Activated T-helper 9 cell treated with anti-CD3 and anti-CD28 coated beads, Interleukin-2, amount 50 U/mL, for 16 hours (primary cell): ENCODE results near the gene EP400.

Experiments used
- DNase-seq: peaks from one replicate; pipeline ENCODE4 v3.0.0-alpha.2; 2020; ENCODE audit warnings: low read depth

EP400 gene

DNA sequence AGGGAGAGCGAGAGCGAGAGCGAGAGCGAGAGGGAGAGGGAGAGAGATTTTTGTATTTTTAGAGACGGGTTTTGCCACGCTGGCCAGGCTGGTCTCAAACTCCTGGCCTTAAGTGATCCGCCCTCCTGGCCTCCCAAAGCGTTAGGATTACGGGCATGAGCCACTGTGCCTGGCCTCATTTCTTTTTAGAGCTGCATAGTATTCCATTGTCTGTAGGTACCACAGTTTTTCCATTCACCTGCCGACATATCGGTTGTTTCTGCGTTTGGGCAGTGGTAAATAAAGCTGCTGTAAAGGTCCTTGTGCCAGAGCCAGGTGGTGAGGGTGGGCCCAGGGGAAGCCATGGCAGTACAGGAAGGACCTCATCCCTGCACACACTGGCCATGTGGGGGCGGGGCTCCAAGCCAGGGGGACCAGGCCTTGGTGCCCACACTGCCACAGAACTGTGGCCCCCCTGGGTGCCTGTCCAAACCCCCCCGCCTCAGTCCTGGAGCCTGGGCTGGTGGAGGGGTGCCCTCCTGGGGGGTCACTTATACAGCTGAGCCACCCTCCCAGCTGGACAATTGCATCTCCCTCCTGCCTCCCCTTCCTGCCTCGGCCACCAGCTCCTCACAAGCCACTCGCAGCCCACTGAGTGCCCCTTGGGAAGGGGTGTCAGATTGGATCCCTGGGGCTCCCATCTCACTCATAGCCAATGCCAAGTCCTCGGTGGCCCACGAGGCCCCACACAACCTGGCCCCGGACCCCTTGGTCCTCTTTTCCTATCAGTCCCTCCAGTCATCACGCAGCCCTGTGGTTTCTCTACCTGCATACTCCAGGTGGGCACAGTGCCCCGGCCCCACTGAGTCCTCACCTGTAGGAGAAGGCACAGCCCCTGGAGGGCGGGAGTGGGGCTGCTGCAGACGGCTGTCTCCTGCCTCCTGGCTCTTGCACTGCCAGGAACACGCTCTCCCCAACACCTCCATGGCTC, 22.3 kb upstream of the EP400 start:
- no peak for DNase-seq

DNA sequence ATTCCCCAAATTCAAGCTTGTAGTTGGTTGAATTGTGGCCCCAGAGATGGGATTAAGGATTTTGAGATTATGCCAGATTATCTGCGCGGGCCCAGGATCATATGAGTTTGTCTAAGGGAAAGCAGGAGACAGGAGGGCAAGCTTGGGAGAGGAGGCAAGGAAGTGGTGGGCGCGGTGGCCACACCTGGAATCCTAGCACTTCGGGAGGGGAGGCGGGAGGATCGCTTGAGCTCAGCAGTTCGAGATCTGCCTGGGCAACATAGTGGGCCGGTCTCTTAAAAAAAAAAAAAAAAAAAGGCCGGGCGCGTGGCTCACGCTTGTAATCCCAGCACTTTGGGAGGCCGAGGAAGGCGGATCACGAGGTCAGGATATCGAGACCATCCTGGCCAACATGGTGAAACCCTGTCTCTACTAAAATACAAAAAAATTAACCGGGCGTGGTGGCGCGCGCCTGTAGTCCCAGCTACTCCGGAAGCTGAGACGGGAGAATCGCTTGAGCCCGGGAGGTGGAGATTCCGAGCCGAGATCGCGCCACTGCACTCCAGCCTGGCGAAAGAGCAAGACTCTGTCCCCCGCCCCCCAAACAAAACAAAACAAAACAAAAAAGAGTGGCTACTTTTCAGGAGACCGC, 21.5 kb upstream of the EP400 start:
- DNase-seq = no peak

DNA sequence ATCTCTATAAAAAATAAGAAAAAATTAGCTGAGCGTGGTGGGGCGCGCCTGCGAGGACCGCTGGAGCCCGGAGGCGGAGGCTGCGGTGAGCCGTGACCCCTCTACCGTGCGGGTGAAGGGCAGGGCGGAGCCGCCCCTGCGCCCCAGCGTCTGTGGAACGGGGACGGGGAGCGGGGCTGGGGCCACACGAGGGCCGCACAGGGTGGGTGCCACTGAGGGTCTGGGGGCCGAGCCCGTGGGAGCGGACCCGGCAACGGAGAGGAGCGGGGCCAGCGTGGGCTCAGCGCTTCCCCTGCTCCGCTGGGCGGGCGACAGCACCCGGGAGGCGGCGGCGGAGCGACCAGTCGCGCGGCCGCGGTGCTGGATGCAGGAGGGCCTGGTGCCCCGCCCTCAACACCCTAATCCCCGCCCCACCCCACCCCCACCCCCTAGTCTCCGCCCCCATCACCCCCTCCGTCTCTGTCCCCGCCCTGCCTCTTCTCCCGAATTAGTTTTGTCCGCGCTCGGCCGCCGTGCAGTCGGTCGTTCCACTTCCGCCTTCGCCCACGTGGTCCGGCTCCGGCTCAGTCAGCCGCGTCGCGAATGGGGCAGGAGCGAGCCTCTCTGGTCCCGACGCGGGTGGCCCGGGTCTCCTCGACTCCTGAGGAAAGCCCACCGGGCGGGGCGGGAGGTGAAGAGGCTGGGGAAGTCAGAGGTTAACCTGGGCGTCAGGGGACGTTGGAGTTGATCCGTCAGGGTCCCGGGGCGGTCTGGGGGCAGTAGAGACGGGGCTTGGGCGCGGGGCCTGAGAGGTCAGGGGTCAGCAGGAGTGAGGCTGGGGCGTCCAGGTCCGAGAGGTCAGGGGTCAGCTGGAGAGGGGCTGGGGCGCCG, 20.8 kb upstream of the EP400 start, which contains the start of gene PUS1:
Gene PUS1, plus strand, starts transcription at position 566 of the 870 bp plus-strand sequence. CDS start 447 bp downstream, outside the sequence.
- peak; percentile 90 for DNase-seq

DNA sequence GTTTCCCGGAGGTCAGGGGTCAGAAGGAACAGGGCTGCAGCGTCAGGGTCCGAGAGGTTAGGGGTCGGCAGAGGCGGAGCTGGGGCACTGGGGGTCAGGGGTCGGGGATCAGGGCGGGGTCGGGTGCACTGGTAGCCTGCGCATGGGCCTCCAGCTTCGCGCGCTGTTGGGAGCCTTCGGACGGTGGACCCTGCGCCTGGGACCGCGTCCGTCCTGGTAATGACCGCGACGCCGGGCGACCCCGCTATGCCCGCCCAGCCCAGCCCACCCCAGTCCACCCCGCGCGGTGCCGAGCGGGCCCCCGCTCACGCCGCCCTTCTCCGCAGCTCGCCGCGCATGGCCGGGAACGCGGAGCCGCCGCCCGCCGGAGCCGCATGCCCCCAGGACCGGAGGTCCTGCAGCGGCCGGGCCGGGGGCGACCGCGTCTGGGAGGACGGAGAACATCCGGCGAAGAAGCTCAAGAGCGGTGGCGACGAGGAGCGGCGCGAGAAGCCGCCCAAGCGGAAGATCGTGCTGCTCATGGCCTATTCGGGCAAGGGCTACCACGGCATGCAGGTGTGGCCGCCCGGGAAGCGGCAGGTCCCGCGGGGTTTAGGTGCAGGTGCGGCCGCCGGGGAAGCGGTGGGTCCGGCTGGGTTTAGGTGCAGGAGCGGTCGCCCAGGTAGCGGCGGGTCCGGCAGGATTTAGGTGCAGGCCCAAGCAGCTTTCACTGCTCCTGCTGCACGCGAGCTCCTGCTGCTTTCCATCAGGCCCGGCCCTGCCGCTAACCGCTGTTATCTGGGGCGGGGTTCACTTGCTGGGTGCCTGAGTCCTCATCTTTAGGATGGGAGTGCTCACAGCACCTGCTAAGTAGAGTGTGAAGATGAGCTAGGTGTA, 19.9 kb upstream of the EP400 start:
- no peak for DNase-seq

DNA sequence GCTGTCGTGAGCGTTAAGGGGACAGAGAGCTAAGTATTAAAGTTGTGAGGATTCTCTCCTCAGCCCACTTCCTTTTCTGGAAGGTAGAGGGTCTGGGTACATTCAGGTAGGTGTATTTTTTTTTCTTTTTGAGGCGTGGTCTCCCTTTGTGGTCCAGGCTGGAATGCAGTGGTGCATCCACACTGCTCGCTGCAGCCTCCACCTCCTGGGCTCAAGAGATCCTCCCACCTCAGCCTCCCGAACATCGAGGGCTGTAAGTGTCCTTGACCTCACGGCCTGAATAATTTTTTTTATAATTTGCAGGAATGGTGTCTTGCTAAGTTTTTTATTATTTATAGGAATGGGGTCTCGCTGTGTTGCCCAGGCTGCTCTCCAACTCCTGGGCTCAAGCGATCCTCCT, 19.2 kb upstream of the EP400 start:
- DNase-seq = no peak

DNA sequence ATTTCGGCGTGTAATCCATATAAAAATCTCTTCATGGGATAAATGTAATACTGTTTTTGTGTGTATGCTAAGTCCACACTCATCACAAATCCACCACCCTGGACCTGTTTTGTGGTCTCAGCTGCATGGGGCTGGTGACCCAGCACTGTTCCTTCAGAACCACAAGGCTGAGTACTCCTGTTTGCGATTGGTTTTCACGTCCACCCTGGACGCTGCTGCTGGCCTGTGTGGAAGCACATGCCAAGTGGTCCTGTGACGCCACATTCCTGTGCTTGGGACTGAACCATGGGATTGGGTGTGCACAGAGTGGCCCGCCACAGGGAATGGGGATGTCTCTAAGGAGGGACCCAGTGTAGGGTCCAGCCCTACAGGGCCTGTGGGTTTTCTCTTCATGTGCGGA, 16.4 kb upstream of the EP400 start:
- DNase-seq = no peak

DNA sequence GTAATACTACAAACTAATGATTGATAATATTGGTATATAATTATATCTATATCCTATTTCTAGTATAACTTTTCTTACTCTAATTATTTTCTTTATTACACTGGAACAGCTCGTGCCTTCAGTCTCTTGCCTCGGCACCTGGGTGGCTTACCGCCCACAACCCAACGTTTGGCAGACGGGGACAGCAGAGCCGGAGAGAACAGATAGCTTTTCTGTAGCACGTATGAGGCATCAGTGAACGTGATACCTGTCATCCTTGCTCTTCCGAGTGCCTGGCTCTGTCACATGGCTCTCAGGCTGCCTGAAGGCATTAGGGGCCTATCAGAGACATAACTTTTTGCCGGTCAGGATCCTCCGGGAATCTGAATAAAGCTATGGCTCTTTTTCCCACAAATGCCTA, 15.2 kb upstream of the EP400 start:
- DNase-seq = no peak

DNA sequence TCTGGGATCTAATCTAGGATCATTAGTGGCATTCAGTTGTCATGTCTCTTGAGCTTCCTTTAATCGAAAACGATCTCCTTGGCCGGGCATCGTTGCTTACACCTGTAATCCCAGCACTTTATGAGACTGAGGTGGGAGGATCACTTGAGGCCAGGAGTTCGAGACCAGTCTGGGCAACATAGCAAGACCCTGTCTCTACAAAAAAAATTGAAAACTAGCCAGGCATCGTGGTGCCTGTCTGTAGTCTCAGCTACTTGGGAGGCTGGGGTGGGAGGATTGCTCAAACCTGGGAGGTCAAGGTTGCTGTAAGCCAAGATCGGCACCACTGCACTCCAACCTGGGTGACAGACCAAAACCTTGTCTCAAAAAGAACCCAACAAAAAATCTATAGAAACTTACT, 11.7 kb upstream of the EP400 start:
- DNase-seq = no peak

DNA sequence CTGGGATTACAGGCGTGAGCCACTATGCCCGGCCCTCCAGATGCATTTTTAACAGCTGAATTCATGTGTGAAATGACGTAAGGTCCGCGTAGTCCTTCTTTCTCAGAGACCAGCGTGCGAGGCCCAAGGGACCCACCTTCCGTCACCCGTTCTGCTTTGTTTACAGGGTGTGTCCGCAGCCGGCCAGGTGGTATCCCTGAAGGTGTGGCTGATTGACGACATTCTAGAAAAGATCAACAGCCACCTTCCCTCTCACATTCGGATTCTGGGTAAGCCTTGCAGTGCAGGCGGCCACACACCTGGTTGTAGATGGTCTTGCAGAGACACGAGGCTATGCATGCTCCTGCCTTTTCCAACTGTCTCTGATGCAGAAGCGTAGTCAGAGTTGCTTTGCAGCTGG, 10.7 kb upstream of the EP400 start:
- no peak for DNase-seq

DNA sequence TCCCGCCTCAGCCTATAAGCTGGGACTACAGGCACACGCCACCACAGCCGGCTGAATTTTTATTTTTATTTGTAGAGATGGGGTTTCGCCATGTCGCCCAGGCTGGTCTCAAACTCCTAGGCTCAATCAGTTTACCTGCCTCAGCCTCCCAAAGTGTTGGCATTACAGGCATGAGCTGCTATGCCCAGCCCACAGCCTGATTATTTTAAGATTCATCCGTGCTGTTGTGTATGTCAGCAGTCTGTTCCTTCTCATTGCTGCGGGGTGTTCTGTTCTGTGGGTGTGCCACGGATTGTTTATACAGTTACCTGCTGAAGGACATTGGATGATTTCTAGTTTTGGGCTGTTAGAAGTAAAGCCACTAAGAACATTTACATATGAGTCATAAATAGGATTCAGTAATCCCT, 9.6 kb upstream of the EP400 start:
- DNase-seq = no peak

DNA sequence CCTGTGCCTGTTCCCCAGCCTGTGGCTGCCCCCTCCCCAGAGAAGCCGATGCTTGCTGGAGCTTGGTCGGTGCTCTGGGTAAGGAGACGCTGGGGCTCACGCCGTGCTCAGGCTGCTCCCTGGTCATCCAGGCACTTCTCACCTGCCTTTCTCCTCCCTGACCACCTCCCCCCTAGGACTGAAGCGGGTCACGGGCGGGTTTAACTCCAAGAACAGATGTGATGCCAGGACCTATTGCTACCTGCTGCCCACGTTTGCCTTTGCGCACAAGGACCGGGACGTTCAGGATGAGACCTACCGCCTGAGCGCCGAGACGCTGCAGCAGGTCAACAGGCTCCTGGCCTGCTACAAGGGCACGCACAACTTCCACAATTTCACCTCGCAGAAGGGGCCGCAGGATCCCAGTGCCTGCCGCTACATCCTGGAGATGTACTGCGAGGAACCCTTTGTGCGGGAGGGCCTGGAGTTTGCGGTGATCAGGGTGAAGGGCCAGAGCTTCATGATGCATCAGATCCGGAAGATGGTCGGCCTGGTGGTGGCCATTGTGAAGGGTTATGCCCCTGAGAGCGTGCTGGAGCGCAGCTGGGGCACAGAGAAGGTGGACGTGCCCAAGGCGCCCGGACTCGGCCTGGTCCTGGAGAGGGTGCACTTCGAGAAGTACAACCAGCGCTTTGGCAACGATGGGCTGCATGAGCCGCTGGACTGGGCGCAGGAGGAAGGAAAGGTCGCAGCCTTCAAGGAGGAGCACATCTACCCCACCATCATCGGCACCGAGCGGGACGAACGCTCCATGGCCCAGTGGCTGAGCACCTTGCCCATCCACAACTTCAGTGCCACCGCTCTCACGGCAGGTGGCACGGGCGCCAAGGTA, 8.4 kb upstream of the EP400 start:
- no peak for DNase-seq

DNA sequence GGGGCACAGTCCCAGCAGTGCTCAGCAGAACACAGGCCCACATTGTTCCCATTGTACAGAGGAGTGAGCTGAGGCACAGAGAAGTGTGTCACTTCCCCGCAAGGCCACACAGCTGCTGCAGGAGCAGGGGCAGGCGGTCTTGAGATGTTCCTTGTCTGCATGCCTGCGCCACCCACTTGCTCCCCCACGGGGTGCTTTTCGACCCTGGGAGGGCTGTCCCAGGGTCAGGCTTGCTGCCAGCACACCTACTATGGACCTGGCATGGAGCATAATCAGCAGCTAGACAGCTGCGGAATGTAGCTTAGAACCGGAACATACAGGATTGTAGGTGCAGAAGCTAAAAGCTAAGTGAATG, 7.8 kb upstream of the EP400 start:
- no peak for DNase-seq

DNA sequence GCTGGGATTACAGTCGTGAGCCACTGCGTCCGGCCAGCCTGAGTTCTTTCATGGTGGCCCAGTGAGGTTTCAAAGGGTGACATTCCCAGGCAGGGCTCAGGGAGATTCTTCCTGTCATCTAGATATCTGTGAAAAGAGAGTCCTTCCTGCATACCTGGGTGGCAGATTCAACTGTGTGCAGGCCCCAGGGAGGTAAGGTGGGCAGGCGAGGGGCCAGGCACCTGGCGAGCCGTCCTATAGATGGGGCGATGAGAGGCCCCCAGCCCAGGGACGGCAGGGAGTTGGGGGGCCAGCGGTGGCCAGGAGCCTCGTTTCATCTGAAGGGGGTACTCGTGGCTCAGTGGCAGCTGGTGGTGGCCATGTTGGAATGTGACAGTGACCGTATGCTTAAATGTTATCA, 7.1 kb upstream of the EP400 start:
- no peak for DNase-seq

DNA sequence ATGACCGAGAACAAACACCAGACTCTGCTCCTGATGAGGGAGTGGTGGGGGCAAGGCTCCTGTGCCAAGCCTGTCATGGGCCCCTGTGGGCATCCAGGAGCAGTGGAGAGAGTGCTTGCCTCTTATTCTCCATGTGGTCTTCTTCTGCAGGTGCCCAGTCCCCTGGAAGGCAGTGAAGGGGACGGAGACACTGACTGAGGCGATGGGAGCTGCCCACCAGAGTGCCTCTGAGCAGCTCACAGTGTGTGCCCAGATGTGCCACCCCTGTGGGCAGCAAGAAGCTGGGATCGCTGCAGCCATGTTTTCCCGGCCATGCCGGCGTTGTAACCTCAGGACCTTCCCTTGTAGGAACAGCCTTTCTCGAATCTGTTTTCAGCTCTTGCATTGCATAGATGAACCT, 6.4 kb upstream of the EP400 start:
- DNase-seq = no peak

DNA sequence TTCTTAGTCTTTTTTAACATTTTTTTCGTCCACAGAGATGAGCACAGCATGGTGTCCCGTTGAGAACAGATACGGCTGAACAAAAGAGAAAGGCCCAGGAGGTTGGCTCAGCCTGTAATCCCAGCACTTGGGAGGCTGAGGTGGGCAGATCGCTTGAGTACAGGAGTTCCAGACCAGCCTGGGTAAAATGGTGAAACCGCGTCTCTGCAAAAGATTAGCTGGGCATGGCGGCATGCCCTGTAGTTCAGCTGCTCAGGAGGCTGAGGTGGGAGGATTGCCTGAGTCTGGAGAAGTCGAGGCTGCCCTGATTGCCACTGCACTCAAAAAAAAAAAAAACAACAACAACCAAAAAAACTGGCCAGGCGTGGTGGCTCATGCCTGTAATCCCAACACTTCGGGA, 5.9 kb upstream of the EP400 start:
- DNase-seq = no peak

DNA sequence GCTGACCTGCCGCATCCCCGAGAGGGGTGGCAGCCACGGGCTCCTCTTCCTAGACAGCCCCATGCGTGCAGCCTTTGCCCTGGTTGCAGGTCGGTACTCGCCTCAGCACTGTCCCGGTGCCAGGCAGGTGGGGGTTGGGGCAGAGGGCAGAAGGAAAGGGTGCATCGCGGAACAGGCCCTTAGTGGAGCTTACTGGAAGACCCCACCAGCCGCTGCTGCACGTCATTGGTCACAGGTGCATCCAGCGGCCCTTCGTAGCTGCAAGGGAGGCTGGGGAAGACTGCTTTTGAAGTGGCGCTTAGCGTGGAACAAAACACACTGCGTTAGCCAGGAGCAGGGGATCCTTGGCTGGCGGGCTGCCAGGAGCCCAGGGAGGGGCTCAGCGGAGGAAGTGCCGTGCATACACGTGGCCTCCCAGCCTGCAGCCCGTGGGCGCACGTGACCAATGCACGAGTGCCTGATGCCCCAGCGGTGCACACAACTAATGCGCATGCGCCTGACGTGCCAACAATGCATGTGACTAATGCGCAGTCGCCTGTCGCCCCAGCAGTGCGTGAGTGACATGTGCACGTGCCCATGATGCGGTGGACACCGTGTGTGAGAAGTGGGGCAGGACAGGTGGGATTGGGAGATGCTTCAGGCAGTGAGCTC, 5.0 kb upstream of the EP400 start:
- no peak for DNase-seq

DNA sequence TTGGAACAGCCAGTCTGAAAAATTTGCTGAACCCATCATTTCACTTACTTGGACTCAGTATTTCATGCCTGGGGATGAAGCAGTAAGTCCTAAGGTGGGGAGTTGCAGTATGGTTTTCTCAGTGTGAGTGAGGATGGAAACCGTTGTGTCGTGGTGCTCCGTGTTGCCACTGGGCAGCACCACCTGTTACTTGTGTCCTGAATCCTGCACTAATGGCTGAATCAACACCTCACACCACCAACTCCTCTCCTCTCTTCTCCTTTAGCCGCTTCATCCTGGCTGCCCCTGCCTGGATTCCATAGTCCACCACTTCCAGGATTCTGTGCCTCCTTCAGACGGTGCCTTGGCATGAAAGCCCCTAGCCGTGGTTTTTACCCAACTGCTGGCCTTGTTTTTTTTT, 3.0 kb upstream of the EP400 start:
- DNase-seq = no peak

DNA sequence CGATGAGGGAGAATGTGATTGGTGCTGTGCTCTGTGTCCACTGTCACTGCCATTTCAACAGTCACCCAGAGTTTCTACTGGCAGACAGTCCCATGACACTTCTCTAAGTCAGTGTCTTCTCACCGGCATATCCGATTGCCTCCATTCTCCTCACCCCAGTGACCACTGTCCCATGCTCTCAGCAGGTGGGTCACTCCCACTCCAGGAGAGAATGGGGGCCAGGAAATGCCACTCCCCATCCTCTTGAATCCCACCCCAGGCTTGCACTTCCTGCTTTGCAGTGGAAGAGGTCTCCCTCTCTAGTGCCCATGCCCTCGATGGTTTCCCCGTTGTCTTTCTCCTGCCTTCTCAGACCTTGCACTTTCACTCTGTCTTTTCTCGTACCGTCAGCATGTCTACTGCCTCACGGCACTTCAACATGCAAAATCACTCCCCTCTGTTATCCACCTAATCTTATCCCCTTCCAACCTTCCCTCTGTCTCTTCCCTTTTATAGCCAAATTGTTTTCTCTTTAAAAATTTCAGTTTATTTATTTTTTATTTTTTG, 2.2 kb upstream of the EP400 start:
- no peak for DNase-seq

DNA sequence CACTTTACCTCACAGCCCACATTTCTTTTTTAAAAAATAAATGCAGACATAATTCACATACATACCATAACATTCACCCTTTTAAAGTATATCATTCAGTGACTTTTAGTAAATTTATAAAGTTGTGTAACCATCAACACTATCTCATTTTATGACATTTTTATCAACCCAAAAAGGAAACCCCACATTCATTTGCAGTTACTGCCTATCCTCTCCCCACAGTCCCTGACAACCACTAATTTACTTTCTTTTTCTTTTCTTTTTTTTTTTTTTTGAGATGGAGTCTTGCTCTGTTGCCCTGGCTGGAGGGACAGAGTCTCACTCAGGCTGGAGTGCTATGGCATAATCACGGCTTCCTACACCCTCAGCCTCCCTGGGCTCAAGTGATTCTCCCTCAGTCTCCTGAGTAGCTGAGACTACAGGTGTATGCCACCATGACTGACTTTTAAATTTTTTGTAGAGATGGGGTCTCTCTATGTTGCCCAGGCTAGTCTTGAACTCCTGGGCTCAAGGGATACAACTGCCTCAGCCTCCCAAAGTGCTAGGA, 1.5 kb upstream of the EP400 start:
- no peak for DNase-seq
